GM15510 (cell line): ENCODE data around the gene OR2A25.

ENCODE experiments used
- POLR2A ChIP-seq: IDR thresholded peaks from 3 replicates; pipeline ENCODE4 v1.6.1; 2011; ENCODE audit warnings: borderline replicate concordance; ENCODE audit not compliant: insufficient read length; ENCODE audit errors: extremely low read depth

Gene OR2A25, protein sequence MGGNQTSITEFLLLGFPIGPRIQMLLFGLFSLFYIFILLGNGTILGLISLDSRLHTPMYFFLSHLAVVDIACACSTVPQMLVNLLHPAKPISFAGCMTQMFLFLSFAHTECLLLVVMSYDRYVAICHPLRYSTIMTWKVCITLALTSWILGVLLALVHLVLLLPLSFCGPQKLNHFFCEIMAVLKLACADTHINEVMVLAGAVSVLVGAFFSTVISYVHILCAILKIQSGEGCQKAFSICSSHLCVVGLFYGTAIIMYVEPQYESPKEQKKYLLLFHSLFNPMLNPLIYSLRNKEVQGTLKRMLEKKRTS

GRCh38 chr7:144069511-144069910 lies at the start of gene OR2A25:
Gene OR2A25 (plus strand): TSS chr7:144069811. CDS start chr7:144074220, 4,409 bp downstream.
- TF ChIP-seq POLR2A: no peak

DNA sequence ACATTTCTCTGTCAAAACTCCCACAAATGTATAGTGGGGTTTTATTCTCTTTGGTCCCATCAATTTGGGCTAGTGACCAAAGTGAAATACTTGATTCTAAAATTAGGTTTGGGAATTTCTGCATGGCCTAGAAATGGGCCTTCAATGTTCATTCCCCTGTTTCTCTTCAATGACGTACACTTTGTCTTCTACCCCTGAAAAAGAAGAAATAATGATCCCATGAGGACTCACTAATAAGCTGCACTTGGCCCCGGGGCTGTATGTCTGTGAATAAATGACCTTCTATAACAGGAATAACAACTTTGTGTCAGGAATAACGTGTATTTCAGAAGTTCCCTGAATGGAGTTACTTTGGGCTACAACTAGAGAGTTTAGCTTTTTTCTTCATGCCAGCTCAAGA lies 49.3 kb upstream of the OR2A25 start:
- TF ChIP-seq POLR2A: no peak

- TF ChIP-seq POLR2A: no peak
Observed at GRCh38 chr7:144022169-144022568, 47.4 kb upstream of the OR2A25 start.

DNA sequence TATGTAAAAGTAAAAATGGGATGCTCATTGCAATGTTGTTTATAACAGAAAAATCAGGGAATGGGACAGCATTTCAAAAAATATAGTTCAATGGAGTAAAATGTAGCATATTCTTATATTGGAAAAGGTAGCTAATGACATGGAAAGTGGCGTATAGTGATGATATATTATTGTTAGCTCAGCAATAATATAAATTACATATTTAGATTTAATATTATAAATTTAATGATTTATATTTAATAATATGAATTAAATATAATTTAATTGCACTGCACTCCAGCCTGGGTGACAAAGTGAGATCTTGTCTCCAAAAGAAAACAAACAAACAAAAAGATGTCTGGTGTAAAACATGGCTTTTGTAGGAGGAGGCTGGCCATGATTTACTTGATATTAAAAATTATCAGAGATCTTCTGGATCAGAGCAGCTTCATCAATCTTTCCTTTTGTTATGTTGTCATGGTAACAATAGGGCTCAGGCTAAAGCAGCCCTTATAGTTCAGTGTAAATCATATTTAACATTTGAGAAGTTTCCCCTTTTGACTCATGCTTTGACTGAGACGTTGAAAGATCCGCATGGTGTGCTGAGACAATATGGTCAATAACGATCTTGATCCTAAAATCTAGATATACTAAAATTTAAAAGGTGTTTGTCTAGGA lies 46.3 kb upstream of the OR2A25 start:
- no peak for TF ChIP-seq POLR2A

DNA sequence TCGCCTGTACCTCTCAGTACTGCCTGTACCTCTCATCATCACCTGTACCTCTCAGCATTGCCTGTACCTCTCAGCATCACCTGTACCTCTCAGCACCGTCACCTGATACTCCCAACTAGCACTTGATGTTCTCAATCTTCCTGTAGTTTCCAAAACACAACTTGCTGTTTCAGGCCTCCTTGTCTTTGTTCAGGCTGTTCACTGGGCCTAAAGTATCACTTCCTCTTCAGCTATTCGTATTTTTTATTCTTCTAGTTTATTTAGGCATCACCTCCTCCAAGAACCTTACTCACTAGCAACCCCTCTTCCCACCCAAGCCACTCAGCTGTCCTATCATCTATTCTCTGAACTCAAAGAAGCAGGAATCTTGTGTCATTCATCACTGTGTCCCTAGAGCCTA lies 45.4 kb upstream of the OR2A25 start:
- TF ChIP-seq POLR2A: no peak

- no peak for TF ChIP-seq POLR2A
Observed at GRCh38 chr7:144026203-144026883, 43.3 kb upstream of the OR2A25 start.

- no peak for TF ChIP-seq POLR2A
Observed at GRCh38 chr7:144027070-144027469, 42.5 kb upstream of the OR2A25 start.

- no peak for TF ChIP-seq POLR2A
Observed at GRCh38 chr7:144027974-144028373, 41.6 kb upstream of the OR2A25 start.

GRCh38 chr7:144028547-144028946 lies 41.1 kb upstream of the OR2A25 start:
- no peak for TF ChIP-seq POLR2A

DNA sequence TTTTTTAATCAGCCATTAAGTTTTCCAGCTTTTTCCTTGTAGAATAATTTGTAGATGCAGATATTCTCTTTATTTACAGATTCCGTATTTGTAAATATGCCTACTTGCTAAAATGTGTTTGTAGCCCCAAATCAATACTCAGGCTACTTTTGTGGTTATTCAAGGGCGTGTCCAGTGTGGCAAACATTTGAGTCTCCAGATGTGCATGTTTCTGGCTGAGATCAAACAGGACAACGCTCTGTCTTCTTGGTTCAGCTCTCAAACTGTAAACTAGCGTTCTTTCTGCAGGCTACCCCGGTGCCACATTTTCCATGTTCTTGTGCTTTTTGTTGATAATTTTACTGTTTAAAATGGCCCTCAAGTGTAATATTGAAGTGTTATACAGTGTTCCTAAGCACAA lies 37.1 kb upstream of the OR2A25 start:
- no peak for TF ChIP-seq POLR2A

- TF ChIP-seq POLR2A: no peak
Observed at GRCh38 chr7:144032985-144033709, 36.5 kb upstream of the OR2A25 start.

- TF ChIP-seq POLR2A: no peak
Observed at GRCh38 chr7:144035385-144035784, 34.2 kb upstream of the OR2A25 start.

- no peak for TF ChIP-seq POLR2A
Observed at GRCh38 chr7:144036302-144036885, 33.2 kb upstream of the OR2A25 start.

DNA sequence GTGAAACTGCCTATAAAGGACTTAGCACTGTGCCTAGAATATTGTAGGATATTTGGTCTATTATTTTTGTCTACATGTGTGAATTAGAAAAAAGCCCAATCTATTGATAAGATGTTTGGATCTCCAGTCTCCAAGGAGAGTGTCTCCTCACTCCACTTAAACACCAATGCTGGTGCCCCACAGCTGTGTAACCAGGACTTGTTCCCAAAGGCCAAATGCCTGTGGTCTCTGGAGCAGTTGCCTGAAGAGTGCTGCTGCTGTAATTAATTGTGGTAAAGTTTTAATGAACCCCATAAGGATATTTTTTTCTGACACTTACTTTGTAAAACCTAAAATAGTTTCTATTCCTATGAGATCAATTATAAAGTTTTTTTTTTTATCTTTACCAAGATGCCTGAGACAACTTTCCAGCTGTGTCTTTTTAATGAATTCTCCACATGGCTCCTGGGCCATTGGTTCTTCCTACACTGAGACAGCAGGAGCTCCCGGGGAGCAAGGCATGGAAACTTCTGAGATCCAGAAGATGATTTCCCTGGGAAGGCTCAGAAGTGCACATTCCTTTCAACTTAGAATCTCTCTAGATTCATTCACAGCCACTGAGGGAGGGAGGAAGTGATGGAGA lies 32.1 kb upstream of the OR2A25 start:
- no peak for TF ChIP-seq POLR2A
